GM19043 (cell line): ENCODE results near the gene PPP1R9B.

Experiments
- ATAC-seq: cut with Tn5 transposase; IDR thresholded peaks from one replicate; pipeline ENCODE4 v1.9.1; 2021; ENCODE audit warnings: low read depth; ENCODE audit not compliant: unreplicated experiment

PPP1R9B gene

DNA sequence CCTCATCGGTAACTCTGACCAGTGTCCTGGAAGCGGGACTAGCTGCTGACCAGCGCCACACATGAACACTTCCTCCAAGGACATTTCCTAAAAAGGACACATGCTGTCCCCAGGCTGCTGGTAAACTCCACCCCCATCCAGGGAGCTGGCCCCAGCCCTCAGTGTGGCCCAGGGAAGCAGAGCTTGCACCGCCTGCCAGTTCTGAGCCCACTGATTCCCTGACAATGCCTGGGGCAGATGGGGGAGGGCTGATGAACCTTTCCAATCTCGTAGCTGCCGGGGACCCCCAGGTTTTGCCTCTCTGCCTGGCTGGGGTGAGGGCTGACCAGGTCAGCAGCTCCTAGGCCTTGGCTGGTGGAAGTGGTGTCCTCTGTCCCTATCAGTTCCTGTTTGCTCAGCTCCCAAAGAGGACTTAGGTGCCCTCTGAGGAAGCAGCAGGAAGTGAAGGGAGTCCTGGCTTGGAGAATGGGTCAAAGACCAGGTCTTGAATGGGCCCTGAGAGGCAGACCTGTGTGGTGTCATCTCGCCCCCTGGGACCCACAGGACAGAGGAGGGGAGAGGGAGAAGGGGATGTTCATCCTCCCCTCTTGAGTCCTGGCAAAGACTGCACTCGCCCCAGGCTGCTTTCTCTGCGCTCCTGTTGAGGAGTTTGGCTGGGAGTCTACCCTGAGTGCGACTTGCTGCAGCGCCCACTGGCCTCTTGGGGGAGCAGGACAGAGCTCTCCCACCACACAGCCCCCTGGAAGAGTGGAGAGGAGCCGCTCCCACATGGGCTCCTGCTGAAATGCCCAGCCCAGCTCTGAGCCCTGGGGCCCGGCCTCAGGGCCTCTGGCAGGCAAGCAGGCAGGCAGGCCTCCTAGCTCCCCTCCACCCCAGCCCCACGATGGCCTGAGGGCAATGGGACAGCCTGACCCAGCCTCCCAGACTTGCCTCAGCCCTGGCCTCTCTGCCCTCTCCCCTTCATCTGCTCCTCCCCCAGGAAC, 38.5 kb downstream of the PPP1R9B start:
- ATAC-seq, result no peak

GRCh38 chr17:50110591-50111349, 39.7 kb downstream of the PPP1R9B start:
- ATAC-seq, result no peak

- ATAC-seq, result no peak
Measured at GRCh38 chr17:50109785-50110184, 40.7 kb downstream of the PPP1R9B start.

- no peak for ATAC-seq
Measured at GRCh38 chr17:50109207-50109606, 41.3 kb downstream of the PPP1R9B start.

- no peak for ATAC-seq
Measured at GRCh38 chr17:50108556-50108955, 41.9 kb downstream of the PPP1R9B start.

GRCh38 chr17:50107790-50108414, 42.6 kb downstream of the PPP1R9B start:
- no peak for ATAC-seq

GRCh38 chr17:50106393-50107131, 43.9 kb downstream of the PPP1R9B start:
- ATAC-seq, result no peak

GRCh38 chr17:50105811-50106210, 44.7 kb downstream of the PPP1R9B start:
- ATAC-seq, result no peak

- ATAC-seq, result no peak
Measured at GRCh38 chr17:50103941-50104340, 46.5 kb downstream of the PPP1R9B start.

DNA sequence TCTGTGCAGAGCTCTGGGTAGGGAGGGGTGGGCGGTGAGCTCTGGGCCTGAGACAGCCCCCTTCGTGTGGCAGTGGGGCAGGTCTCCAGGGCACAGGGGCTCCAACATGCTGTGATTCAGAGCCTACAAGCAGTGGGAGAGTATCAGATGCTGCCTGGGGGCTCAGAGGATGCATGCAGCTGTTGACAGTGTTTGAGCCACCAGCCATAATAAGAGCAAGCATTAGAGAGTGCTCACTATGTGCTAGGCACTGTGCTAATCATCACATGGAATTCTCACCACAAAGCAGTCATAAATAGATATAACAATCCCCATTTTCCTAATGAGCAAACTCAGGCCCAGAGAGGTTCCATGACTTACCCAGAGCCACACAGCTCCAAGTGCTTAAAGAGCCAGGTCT, 47.2 kb downstream of the PPP1R9B start:
- ATAC-seq, result no peak

GRCh38 chr17:50102164-50102991, 48.1 kb downstream of the PPP1R9B start:
- ATAC-seq, result no peak

DNA sequence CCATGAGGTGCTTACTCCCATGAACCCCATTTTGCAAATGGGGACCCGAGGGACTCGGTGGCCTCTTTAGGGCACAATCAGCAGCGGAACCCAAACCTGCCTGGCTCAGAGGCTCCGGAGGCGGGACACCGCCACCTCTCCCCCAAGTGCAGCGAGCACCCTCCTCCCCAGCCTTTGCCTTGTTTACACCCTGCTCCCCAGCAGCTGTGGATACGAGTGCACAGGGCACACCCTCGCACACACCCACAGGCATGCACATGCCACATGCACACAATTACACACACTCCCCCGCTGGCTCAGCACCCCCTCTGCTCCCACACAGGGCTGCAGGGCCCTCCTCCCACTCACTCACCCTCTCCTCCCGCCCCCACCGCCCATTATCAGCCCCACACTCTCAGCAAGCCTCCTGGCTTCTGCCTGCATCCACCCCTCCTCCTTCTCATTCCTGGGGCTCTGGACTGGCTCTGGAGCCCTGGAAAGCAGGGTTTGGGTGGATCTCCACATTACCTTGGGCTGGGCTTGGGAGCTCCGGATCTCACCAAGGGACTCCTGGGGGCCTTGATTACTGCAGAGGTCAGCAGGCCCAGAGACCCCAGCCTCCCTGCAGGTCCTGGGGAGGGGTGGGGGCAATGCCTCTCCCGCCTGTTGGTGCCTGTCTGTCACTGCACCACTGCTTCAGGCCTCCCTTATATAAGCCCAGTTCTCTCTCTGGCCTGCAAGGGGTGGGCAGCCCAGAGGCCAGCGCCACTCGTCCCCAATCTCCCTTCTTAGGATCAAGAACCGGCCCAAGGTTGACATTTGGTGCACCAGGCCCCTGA, 48.9 kb downstream of the PPP1R9B start:
- no peak for ATAC-seq

DNA sequence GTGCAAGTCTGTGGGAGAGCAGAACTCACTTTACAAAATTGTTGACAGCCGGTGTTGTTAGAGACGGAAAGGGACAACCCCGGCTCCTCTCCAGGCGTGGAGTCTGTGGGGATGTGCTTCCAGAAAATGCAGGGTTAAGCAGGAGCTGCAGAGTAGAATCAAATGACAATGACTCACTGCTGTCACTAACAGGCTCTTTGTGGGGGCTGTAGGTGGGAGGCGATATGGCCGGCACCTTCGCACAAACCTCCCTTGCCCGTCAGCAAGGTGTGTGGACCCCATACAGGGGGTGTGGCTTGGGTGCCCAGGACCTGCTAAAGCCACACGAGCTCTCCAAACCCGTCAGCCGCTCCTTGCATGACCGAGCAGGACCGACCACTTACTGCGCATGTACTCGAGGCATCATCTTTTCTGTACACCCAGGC, 49.5 kb downstream of the PPP1R9B start:
- no peak for ATAC-seq

- ATAC-seq, result no peak
Measured at GRCh38 chr17:50100480-50100883, 50.0 kb downstream of the PPP1R9B start.

GRCh38 chr17:50099003-50099402, 51.5 kb downstream of the PPP1R9B start:
- ATAC-seq, result no peak

DNA sequence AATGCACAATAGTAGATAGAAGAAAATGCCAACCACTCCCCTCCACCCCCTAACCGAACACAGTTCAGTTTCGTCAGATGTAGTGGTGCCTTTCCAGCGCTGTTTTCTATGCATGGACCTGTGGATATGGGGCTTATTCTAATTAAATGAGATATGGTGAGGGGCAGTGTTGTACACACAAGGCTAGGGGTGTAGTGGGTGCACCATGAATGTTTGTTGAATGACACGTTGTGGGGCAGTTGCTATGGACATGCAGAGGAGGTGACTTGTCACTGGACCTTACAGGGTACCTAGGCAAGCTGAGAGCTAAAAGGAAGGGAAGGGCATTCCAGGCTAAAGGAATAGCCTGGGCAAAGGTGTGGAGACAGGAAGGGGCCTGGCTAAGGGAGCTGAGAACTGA, 51.9 kb downstream of the PPP1R9B start:
- ATAC-seq, result no peak

DNA sequence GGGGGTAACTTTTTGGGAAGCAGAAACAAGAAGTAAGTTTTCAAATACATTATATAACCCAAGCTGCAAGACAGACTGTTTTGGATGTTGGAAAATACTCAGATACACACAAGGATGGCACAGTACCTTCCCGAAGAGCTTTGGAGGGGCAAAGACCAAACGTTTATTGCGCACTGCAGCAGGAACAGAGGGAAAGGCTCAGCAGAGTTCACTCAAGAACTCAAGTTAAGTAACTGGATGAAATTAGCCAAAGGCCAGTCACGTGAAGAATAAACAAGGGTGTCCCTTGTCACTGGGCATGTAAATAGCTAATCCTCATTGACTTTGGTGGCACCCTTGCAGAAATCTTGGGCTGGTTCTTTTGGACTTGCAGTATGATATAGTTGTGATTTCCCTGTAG, 52.6 kb downstream of the PPP1R9B start:
- ATAC-seq, result no peak

DNA sequence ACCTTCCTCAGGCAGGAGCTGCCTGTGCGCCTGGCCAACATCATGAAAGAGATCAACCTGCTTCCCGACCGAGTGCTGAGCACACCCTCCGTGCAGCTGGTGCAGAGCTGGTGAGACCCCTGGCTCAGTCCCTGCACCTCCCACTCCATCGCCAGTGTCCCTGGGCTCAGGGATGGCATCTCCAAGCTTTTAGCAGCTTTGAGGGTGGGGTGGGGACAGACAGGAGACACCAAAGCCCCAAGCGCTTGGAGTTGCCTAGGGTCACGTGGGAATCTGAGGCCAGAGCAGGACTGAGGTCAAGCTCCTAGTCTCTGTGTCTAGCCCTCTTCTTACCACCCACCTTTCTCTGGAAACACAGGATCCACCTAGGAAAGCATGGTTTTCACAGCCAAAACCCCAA, 53.0 kb downstream of the PPP1R9B start:
- ATAC-seq, result no peak

DNA sequence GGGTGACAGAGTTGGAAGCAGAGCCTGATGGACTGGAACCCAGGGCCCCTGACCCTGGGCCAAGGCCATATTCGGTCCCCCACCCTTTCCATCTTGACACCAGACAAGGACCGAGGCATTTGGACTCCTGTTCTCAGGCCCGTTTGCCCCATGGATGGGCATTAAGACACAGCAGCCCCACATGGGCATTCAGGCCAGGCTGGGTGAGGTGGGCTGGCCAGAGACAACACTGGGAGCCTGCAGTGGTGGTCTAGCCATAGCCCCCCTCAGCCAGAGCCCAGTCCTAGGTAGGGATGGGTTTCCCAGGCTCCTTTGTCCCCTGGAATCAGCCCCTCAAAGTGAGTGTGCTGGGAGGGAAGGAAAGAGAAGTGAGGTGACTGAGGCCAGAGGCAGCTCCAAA, 53.7 kb downstream of the PPP1R9B start:
- no peak for ATAC-seq
